Measurements from ENCODE around the gene FURIN.
"Not testable (repeated sequence)": the region's sequence is repeated elsewhere in the genome, so short reads cannot be mapped to it uniquely, and the experiment has no call there.

The FURIN gene

DNA sequence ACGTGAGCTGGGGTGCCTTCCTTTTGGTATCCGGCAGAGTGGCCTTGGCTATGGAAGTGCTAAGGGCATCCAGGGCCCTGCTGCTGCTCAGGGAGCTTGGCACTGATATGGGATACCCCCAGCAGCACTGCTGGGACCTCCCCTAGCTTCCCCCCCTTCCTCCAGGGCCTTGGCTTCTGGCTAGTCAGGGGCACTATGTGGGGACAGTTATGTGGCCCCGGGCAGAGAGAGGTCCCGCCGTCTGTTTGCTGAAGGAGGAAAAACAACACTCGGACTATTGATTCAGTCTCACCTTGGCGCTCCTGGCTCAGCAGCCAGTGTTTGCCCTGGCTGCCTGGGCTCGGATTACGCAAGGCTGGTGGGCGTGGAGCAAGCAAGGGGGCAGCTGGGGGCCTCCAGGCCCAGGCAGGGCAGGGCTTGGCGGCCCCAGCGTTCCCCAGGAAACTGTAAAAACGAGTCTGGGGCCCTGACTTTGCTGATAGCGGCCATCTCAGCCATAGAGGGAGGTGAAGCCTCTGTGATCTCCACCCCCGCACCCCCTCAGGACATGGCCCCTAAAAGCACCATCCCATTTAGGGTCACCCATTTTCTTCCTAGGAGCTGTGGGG, 5.7 kb downstream of the FURIN start:
- H3K27me3 ChIP-seq (replicated peaks; ENCODE audit: insufficient read depth, low read length): no peaks in the 10 kb centered on the region
- peaks cover 29% of the 10 kb centered on the region for H3K79me2 ChIP-seq (ENCODE audit: low read length)
- TF ChIP-seq EZH2 (optimal IDR thresholded peaks at IDR 0.05; ENCODE audit: low read depth, low read length) (no peak), EZH2phosphoT487 (IDR thresholded peaks at IDR 0.05; ENCODE audit: low read length) (no peak)
- TF ChIP-seq, protein P1, sequence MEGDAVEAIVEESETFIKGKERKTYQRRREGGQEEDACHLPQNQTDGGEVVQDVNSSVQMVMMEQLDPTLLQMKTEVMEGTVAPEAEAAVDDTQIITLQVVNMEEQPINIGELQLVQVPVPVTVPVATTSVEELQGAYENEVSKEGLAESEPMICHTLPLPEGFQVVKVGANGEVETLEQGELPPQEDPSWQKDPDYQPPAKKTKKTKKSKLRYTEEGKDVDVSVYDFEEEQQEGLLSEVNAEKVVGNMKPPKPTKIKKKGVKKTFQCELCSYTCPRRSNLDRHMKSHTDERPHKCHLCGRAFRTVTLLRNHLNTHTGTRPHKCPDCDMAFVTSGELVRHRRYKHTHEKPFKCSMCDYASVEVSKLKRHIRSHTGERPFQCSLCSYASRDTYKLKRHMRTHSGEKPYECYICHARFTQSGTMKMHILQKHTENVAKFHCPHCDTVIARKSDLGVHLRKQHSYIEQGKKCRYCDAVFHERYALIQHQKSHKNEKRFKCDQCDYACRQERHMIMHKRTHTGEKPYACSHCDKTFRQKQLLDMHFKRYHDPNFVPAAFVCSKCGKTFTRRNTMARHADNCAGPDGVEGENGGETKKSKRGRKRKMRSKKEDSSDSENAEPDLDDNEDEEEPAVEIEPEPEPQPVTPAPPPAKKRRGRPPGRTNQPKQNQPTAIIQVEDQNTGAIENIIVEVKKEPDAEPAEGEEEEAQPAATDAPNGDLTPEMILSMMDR (IDR thresholded peaks at IDR 0.05; ENCODE audit: low read length): no peak
- H3K27ac ChIP-seq (ENCODE audit: low read length): no peak overlapping the region
- H3K4me2 ChIP-seq (ENCODE audit: low read depth, low read length): no peak overlapping the region
- no peak for DNase-seq
- no peaks in the 10 kb centered on the region for H3K36me3 ChIP-seq (replicated peaks; ENCODE audit: insufficient read depth, low read length)
- no peaks in the 10 kb centered on the region for H4K20me1 ChIP-seq (ENCODE audit: insufficient read depth, low read length)
- no peak overlapping the region for H2AFZ ChIP-seq (ENCODE audit: low read length)
- peaks cover 12% of the 10 kb centered on the region; the same call in 1 of the 2 replicates for H3F3A ChIP-seq (ENCODE audit: insufficient read depth, low read length)
- no peaks in the 10 kb centered on the region; the same call in 1 of the 2 replicates for H3K4me1 ChIP-seq (ENCODE audit: low read length)
- no peak overlapping the region for H3K9ac ChIP-seq (ENCODE audit: low read length)
- no peaks in the 10 kb centered on the region for H3K9me3 ChIP-seq (replicated peaks; ENCODE audit: insufficient read depth, low read length)
- H3K4me3 ChIP-seq (ENCODE audit: low read length): no peak overlapping the region
- H3K9me2 ChIP-seq (replicated peaks; ENCODE audit: insufficient read depth, low read length): no peaks in the 10 kb centered on the region

DNA sequence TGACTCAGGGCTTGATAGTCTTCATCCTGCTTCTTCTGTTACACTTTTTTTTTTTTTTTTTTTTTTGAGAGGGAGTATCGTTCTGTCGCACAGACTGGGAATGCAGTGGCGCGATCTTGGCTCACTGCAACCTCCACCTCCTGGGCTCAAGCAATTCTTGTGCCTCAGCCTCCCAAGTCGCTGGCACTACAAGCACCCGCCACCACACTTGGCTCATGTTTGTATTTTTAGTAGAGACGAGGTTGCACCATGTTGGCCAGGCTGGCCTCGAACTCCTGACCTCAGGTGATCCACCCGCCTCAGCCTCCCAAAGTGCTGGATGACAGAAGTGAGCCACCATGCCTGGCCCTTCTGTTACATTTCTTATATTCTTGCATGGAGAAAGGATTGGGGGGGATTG, 6.6 kb downstream of the FURIN start:
- H2AFZ ChIP-seq (ENCODE audit: low read length); H3K4me2 ChIP-seq (ENCODE audit: low read depth, low read length); H3K9me3 ChIP-seq (replicated peaks; ENCODE audit: insufficient read depth, low read length); H3K4me1 ChIP-seq (ENCODE audit: low read length); DNase-seq; H4K20me1 ChIP-seq (ENCODE audit: insufficient read depth, low read length); H3K9me2 ChIP-seq (replicated peaks; ENCODE audit: insufficient read depth, low read length); H3K36me3 ChIP-seq (replicated peaks; ENCODE audit: insufficient read depth, low read length); H3K27me3 ChIP-seq (replicated peaks; ENCODE audit: insufficient read depth, low read length); H3K27ac ChIP-seq (ENCODE audit: low read length); H3K4me3 ChIP-seq (ENCODE audit: low read length); H3K9ac ChIP-seq (ENCODE audit: low read length): not testable (repeated sequence)
- H3F3A ChIP-seq (ENCODE audit: insufficient read depth, low read length): peaks cover 10% of the 10 kb centered on the region; the same call in 1 of the 2 replicates
- peaks cover 29% of the 10 kb centered on the region for H3K79me2 ChIP-seq (ENCODE audit: low read length)

GRCh38 chr15:90875549-90875981, 7.2 kb downstream of the FURIN start:
- DNase-seq: no peak
- Histone ChIP-seq H3K4me2 (ENCODE audit: low read depth, low read length) (no peak overlapping the region), H3K4me1 (ENCODE audit: low read length) (no peaks in the 10 kb centered on the region; the same call in 1 of the 2 replicates), H4K20me1 (ENCODE audit: insufficient read depth, low read length) (no peaks in the 10 kb centered on the region), H3K9me3 (replicated peaks; ENCODE audit: insufficient read depth, low read length) (no peaks in the 10 kb centered on the region), H3K27me3 (replicated peaks; ENCODE audit: insufficient read depth, low read length) (no peaks in the 10 kb centered on the region), H3K36me3 (replicated peaks; ENCODE audit: insufficient read depth, low read length) (no peaks in the 10 kb centered on the region), H3K9ac (ENCODE audit: low read length) (no peak overlapping the region), H3K27ac (ENCODE audit: low read length) (no peak overlapping the region), H2AFZ (ENCODE audit: low read length) (no peak overlapping the region), H3K79me2 (ENCODE audit: low read length) (peaks cover 29% of the 10 kb centered on the region), H3F3A (ENCODE audit: insufficient read depth, low read length) (peaks cover 5% of the 10 kb centered on the region; the same call in 1 of the 2 replicates), H3K4me3 (ENCODE audit: low read length) (no peak overlapping the region), H3K9me2 (replicated peaks; ENCODE audit: insufficient read depth, low read length) (no peaks in the 10 kb centered on the region)
- no peak for TF ChIP-seq EZH2phosphoT487 (IDR thresholded peaks at IDR 0.05; ENCODE audit: low read length)
- TF ChIP-seq, protein P1 (IDR thresholded peaks at IDR 0.05; ENCODE audit: low read length): no peak
- no peak for TF ChIP-seq EZH2 (optimal IDR thresholded peaks at IDR 0.05; ENCODE audit: low read depth, low read length)

DNA sequence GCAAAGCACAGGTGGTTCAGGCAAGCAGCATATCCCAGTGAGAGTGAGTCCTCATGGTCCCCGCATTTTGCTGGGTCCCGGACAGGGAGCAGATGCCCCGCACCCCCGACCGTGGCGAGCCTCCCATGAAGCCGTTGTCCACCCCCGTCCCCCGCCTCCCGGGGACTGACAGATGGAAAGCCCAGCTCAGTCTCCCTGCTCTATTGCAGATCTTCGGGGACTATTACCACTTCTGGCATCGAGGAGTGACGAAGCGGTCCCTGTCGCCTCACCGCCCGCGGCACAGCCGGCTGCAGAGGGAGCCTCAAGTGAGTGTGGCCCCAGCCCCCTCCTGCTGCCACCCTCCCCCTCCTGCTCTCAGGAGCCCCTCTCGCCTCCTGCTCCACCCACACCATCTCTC, 7.7 kb downstream of the FURIN start:
- H3F3A ChIP-seq (ENCODE audit: insufficient read depth, low read length): 0 out of 2 replicates have a peak, but pooled peaks cover under 1% of the 10 kb centered on the region
- H3K36me3 ChIP-seq (replicated peaks; ENCODE audit: insufficient read depth, low read length): no peaks in the 10 kb centered on the region
- no peaks in the 10 kb centered on the region for H3K9me2 ChIP-seq (replicated peaks; ENCODE audit: insufficient read depth, low read length)
- H3K4me3 ChIP-seq (ENCODE audit: low read length): no peak overlapping the region
- TF ChIP-seq, protein P1 (IDR thresholded peaks at IDR 0.05; ENCODE audit: low read length): no peak
- no peak for TF ChIP-seq EZH2 (optimal IDR thresholded peaks at IDR 0.05; ENCODE audit: low read depth, low read length)
- TF ChIP-seq EZH2phosphoT487 (IDR thresholded peaks at IDR 0.05; ENCODE audit: low read length): no peak
- H3K79me2 ChIP-seq (ENCODE audit: low read length): peaks cover 29% of the 10 kb centered on the region
- no peak overlapping the region for H3K4me2 ChIP-seq (ENCODE audit: low read depth, low read length)
- no peaks in the 10 kb centered on the region for H3K9me3 ChIP-seq (replicated peaks; ENCODE audit: insufficient read depth, low read length)
- H3K27me3 ChIP-seq (replicated peaks; ENCODE audit: insufficient read depth, low read length): no peaks in the 10 kb centered on the region
- no peak for DNase-seq
- H4K20me1 ChIP-seq (ENCODE audit: insufficient read depth, low read length): no peaks in the 10 kb centered on the region
- H2AFZ ChIP-seq (ENCODE audit: low read length): no peak overlapping the region
- H3K4me1 ChIP-seq (ENCODE audit: low read length): no peaks in the 10 kb centered on the region; the same call in 1 of the 2 replicates
- H3K27ac ChIP-seq (ENCODE audit: low read length): no peak overlapping the region
- H3K9ac ChIP-seq (ENCODE audit: low read length): no peak overlapping the region

Measured in MM.1S (cell line).